Hippocampal formation (tissue), 2 donors: Measurements from ENCODE around the gene RYR2.
"Not testable (repeated sequence)": the region's sequence is repeated elsewhere in the genome, so short reads cannot be mapped to it uniquely, and the experiment has no call there.

Experiments
- DNase-seq, 2 donors: peaks; one replicate each; lab custom pipeline; 2025; lab: John Stamatoyannopoulos, UW

RYR2 gene

GRCh38 chr1:237556911-237557310 is 514.9 kb downstream of the RYR2 start:
- peak in 1 of 2 donors; percentile 52 for DNase-seq

- DNase-seq: peak in 1 of 2 donors; percentile 77
These were observed 520.3 kb downstream of the RYR2 start for GRCh38 chr1:237562242-237562823.

GRCh38 chr1:237565236-237565635 is 523.3 kb downstream of the RYR2 start:
- DNase-seq: no peak

- DNase-seq: no peak
These were observed 524.6 kb downstream of the RYR2 start for GRCh38 chr1:237566581-237566980.

- no peak for DNase-seq
These were observed 527.0 kb downstream of the RYR2 start for GRCh38 chr1:237568955-237569354.

GRCh38 chr1:237570530-237570929 is 528.5 kb downstream of the RYR2 start:
- DNase-seq: no peak

GRCh38 chr1:237574536-237574935 is 532.6 kb downstream of the RYR2 start:
- no peak for DNase-seq

- no peak for DNase-seq
These were observed 536.6 kb downstream of the RYR2 start for GRCh38 chr1:237578540-237578939.

- DNase-seq: no peak
These were observed 538.7 kb downstream of the RYR2 start for GRCh38 chr1:237580726-237581125.

- DNase-seq: no peak
These were observed 541.3 kb downstream of the RYR2 start for GRCh38 chr1:237583270-237583669.

- peak in 1 of 2 donors; percentile 13 for DNase-seq
These were observed 541.8 kb downstream of the RYR2 start for GRCh38 chr1:237583756-237584155.

- no peak for DNase-seq
These were observed 548.4 kb downstream of the RYR2 start for GRCh38 chr1:237590386-237590785.

GRCh38 chr1:237591353-237591752 is 549.4 kb downstream of the RYR2 start:
- DNase-seq: no peak

GRCh38 chr1:237603036-237603568 is 561.1 kb downstream of the RYR2 start:
- not testable (repeated sequence) for DNase-seq

- no peak for DNase-seq
These were observed 566.4 kb downstream of the RYR2 start for GRCh38 chr1:237608433-237608832.

GRCh38 chr1:237610157-237610556 is 568.2 kb downstream of the RYR2 start:
- DNase-seq: no peak

- no peak for DNase-seq
These were observed 572.0 kb downstream of the RYR2 start for GRCh38 chr1:237613984-237614383.

- no peak for DNase-seq
These were observed 577.6 kb downstream of the RYR2 start for GRCh38 chr1:237619553-237619952.

- DNase-seq: no peak
These were observed 592.9 kb downstream of the RYR2 start for GRCh38 chr1:237634922-237635321.

GRCh38 chr1:237638555-237638954 is 596.6 kb downstream of the RYR2 start:
- no peak for DNase-seq

GRCh38 chr1:237640011-237640671 is 598.2 kb downstream of the RYR2 start:
- DNase-seq: no peak

- DNase-seq: no peak
These were observed 599.0 kb downstream of the RYR2 start for GRCh38 chr1:237640966-237641365.

GRCh38 chr1:237650809-237651208 is 608.8 kb downstream of the RYR2 start:
- no peak for DNase-seq

GRCh38 chr1:237655778-237656177 is 613.8 kb downstream of the RYR2 start:
- DNase-seq: no peak
